OCI-LY7 (cell line): ENCODE measurements around the gene IMP4. TPM values are rescaled to one million over a fixed set of nuclear protein-coding genes. Genes with fewer than 3 reads are reported as not detected.
A peak's percentile ranks its signal among the peaks of the same experiment; 100 is the strongest.

Experiments used
- BruUV-seq: library from RNA; stranded (reverse); fragments of 400-500 nt; replicated peaks from 2 replicates; lab custom pipeline; 2021; lab: Mats Ljungman, UMichigan
- CTCF ChIA-PET: fragments of 300-600 bp; sonication (Branson Sonifier 250); formaldehyde crosslinking; loops from one replicate; lab custom pipeline; 2022; ENCODE audit warnings: antibody characterized with exemption; ENCODE audit not compliant: unreplicated experiment; lab: Charles Lee
- POLR2A ChIA-PET: fragments of 300-600 bp; sonication (Branson Sonifier 250); formaldehyde crosslinking; loops from one replicate; lab custom pipeline; 2022; ENCODE audit warnings: antibody characterized with exemption; lab: Charles Lee
- DNase-seq: peaks from one replicate; pipeline ENCODE4 v3.0.0-alpha.2; 2015; ENCODE audit warnings: low spot score
- H2AFZ ChIP-seq: fragments of 200-600 bp; sonication (generic), shearing (Covaris generic); 2 replicates; pipeline ENCODE4 v1.6.1; 2014; ENCODE audit warnings: mild to moderate bottlenecking, antibody characterized with exemption, low read length, moderate library complexity
- H3K27ac ChIP-seq: fragments of 200-600 bp; sonication (generic); 2 replicates; pipeline ENCODE4 v1.5.1; 2014; ENCODE audit warnings: mixed run types, low read depth, mild to moderate bottlenecking, moderate library complexity, low read length, inconsistent platforms; ENCODE audit not compliant: poor library complexity, severe bottlenecking
- H3K36me3 ChIP-seq: fragments of 200-600 bp; sonication (generic); 2 replicates; pipeline ENCODE4 v1.6.1; 2014; ENCODE audit warnings: mild to moderate bottlenecking, antibody characterized with exemption, low read length, moderate library complexity, mixed read lengths; ENCODE audit not compliant: insufficient read depth
- H3K4me1 ChIP-seq: fragments of 200-600 bp; sonication (generic); 2 replicates; pipeline ENCODE4 v1.5.1; 2014; ENCODE audit warnings: mild to moderate bottlenecking, low read length; ENCODE audit not compliant: insufficient read depth, poor library complexity, severe bottlenecking
- H3K4me2 ChIP-seq: fragments of 200-600 bp; sonication (generic); 2 replicates; pipeline ENCODE4 v1.6.1; 2014; ENCODE audit warnings: mild to moderate bottlenecking, low read length
- H3K4me3 ChIP-seq: fragments of 200-600 bp; sonication (generic); 2 replicates; pipeline ENCODE4 v1.5.1; 2014; ENCODE audit warnings: mild to moderate bottlenecking, low read depth, low read length; ENCODE audit not compliant: poor library complexity, severe bottlenecking
- H3K79me2 ChIP-seq: fragments of 200-600 bp; sonication (generic); 2 replicates; pipeline ENCODE4 v1.6.1; 2016; ENCODE audit warnings: low read depth, mild to moderate bottlenecking, low read length, moderate library complexity, mixed read lengths; ENCODE audit not compliant: insufficient read depth
- H3K9me2 ChIP-seq: fragments of 200-600 bp; sonication (generic); 2 replicates; pipeline ENCODE4 v1.6.1; 2016; ENCODE audit warnings: mild to moderate bottlenecking, low read length, mixed read lengths; ENCODE audit not compliant: insufficient read depth
- H3K9me3 ChIP-seq: fragments of 200-600 bp; sonication (generic); 2 replicates; pipeline ENCODE4 v1.6.1; 2014; ENCODE audit warnings: mild to moderate bottlenecking, mixed run types, low read length, mixed read lengths
- H4K20me1 ChIP-seq: fragments of 200-600 bp; sonication (generic); 2 replicates; pipeline ENCODE4 v1.6.1; 2014; ENCODE audit warnings: mild to moderate bottlenecking, antibody characterized with exemption, low read length, moderate library complexity, mixed read lengths; ENCODE audit not compliant: insufficient read depth
- EZH2phosphoT487 ChIP-seq: fragments of 200-600 bp; sonication (generic); IDR thresholded peaks from 2 replicates; pipeline ENCODE4 v1.6.1; 2018; ENCODE audit warnings: low read depth, borderline replicate concordance, mild to moderate bottlenecking, mixed run types, antibody characterized with exemption, low read length, moderate library complexity, mixed read lengths
- intact Hi-C: fragments of 100-400 bp; cut with micrococcal nuclease; formaldehyde crosslinking; loops from one replicate; pipeline ENCODE4 v1.10.0; 2022; ENCODE audit not compliant: unreplicated experiment
- total RNA-seq, 2 experiments: library from RNA; depleted of rRNA in 1 of 2; stranded (reverse); fragments of >200 nt in 1 of 2; shearing (Covaris generic) in 1 of 2; gene quantifications; 2 replicates each; pipeline ENCODE4 v1.2.3, GENCODE V29; 2014 to 2022
- TF ChIP-seq, protein P1 (sequence below): fragments of 200-600 bp; sonication (generic); conservative IDR thresholded peaks from 2 replicates; pipeline ENCODE4 v1.5.1; 2014; ENCODE audit warnings: mild to moderate bottlenecking, antibody characterized with exemption, low read length, moderate library complexity, mixed read lengths

IMP4 gene
- total RNA-seq, 2 experiments from 2014 or later = 266 to 314 TPM

DNA sequence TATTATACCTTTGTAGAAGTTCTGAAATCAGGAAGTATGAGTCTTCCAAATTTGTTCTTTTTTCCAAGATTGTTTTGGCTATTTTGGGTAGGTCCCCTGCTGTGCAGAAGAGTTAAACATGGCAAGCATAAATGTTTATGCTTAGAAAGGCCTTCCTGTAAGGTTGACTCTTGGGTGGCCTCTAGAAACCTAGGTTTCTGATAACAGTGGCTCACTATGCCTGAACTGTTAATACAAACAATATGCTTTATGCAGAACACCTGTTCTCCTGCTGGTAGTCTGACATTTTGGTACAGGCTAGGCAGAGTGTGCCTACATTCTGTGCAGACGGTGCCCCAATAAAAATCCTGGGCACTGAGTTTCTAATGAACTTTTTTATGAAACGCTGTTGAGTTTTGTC is 23.3 kb downstream of the IMP4 start:
- Histone ChIP-seq H3K36me3 (no peaks in the 10 kb centered on the region; the same call in 1 of the 2 replicates), H4K20me1 (no peaks in the 10 kb centered on the region), H3K27ac (no peak overlapping the region), H3K4me2 (no peak overlapping the region), H3K4me1 (peaks cover 27% of the 10 kb centered on the region), H2AFZ (no peak overlapping the region), H3K9me2 (no peaks in the 10 kb centered on the region), H3K4me3 (no peak overlapping the region), H3K9me3 (peaks cover 11% of the 10 kb centered on the region; the same call in 1 of the 2 replicates), H3K79me2 (peaks cover 3% of the 10 kb centered on the region; the same call in 1 of the 2 replicates)
- BruUV-seq = no TSS peak
- TF ChIP-seq, protein P1, sequence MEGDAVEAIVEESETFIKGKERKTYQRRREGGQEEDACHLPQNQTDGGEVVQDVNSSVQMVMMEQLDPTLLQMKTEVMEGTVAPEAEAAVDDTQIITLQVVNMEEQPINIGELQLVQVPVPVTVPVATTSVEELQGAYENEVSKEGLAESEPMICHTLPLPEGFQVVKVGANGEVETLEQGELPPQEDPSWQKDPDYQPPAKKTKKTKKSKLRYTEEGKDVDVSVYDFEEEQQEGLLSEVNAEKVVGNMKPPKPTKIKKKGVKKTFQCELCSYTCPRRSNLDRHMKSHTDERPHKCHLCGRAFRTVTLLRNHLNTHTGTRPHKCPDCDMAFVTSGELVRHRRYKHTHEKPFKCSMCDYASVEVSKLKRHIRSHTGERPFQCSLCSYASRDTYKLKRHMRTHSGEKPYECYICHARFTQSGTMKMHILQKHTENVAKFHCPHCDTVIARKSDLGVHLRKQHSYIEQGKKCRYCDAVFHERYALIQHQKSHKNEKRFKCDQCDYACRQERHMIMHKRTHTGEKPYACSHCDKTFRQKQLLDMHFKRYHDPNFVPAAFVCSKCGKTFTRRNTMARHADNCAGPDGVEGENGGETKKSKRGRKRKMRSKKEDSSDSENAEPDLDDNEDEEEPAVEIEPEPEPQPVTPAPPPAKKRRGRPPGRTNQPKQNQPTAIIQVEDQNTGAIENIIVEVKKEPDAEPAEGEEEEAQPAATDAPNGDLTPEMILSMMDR = no peak
- POLR2A ChIA-PET = interaction anchor here (0.5 kb wide), 2 partner anchors 12 to 181 kb away, joined by 3 to 4 read pairs; no protein-coding TSS in a partner anchor
- intact Hi-C loops = no loop called here
- DNase-seq = no peak
- CTCF ChIA-PET = no interaction called here

DNA sequence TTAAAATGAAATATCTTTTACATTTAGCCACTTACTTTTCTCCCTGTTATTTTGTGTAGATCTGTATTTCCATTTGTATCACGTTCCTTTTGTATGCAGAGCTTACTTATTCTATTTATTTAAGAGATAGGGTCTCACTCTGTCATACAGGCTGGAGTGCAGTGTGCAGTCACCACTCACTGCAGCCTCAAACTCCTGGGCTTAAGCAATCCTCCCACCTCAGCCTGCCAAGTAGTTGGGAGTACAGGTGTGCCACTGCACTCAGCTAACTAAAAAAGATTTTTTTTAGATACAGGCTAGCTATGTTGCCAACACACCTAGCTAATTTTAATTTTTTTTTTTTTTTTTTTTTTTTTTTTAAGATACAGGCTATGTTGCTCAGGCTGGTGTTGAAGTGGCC is 24.0 kb downstream of the IMP4 start:
- DNase-seq = no peak
- H3K4me1 ChIP-seq = peaks cover 32% of the 10 kb centered on the region
- H3K36me3 ChIP-seq = no peaks in the 10 kb centered on the region; the same call in 1 of the 2 replicates
- H2AFZ ChIP-seq = no peak overlapping the region
- no peaks in the 10 kb centered on the region for H3K9me2 ChIP-seq
- ChIA-PET CTCF (no interaction called here), POLR2A (interaction anchor here (0.5 to 1.1 kb wide), 8 partner anchors 11 to 189 kb away, joined by 3 to 6 read pairs (median 4); partner anchors contain the start of gene IMP4)
- H3K27ac ChIP-seq = no peak overlapping the region
- no TSS peak for BruUV-seq
- H3K79me2 ChIP-seq = peaks cover 8% of the 10 kb centered on the region; the same call in 1 of the 2 replicates
- peaks cover 11% of the 10 kb centered on the region; the same call in 1 of the 2 replicates for H3K9me3 ChIP-seq
- TF ChIP-seq, protein P1 = no peak
- no peak for TF ChIP-seq EZH2phosphoT487
- H3K4me3 ChIP-seq = no peak overlapping the region
- H3K4me2 ChIP-seq = no peak overlapping the region
- intact Hi-C loops = no loop called here
- H4K20me1 ChIP-seq = no peaks in the 10 kb centered on the region

DNA sequence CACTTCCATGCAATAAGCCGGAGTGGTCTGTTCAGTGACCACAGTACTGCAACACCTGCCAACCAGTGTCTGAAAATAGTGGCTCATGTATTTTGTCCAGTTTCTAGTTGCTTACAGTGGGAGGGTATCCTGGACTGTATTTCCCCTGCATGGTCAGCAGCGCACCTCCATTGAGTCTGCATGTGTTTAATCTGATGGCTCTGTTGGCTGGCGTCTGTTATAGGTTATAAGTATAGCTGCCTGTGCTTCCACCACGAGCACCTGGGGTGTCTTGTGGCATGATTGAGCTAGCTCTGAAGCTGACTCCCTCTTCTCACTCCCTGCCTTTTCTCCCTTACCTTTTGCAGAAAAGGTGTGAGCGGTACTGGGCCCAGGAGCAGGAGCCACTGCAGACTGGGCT is 26.1 kb downstream of the IMP4 start:
- CTCF ChIA-PET = no interaction called here
- peaks cover 13% of the 10 kb centered on the region for H3K36me3 ChIP-seq
- no TSS peak for BruUV-seq
- peaks cover 11% of the 10 kb centered on the region; the same call in 1 of the 2 replicates for H3K9me3 ChIP-seq
- H3K9me2 ChIP-seq = no peaks in the 10 kb centered on the region
- H4K20me1 ChIP-seq = no peaks in the 10 kb centered on the region
- no peak for DNase-seq
- intact Hi-C loops = no loop called here
- no peak overlapping the region for H3K4me3 ChIP-seq
- no peak overlapping the region for H2AFZ ChIP-seq
- H3K27ac ChIP-seq = peak overlapping the region; percentile 90
- TF ChIP-seq EZH2phosphoT487 = no peak
- peaks cover 25% of the 10 kb centered on the region for H3K79me2 ChIP-seq
- H3K4me2 ChIP-seq = peak overlapping the region; percentile 95
- POLR2A ChIA-PET = interaction anchor here (0.8 to 3.1 kb wide), 6 partner anchors 10 to 24 kb away, joined by 3 to 18 read pairs (median 8); no protein-coding TSS in a partner anchor
- H3K4me1 ChIP-seq = peaks cover 36% of the 10 kb centered on the region
